GM21515 (cell line): Measurements from ENCODE around the gene CST9.

Experiments
- ATAC-seq: cut with Tn5 transposase; IDR thresholded peaks from one replicate; pipeline ENCODE4 v1.9.1; 2021; ENCODE audit not compliant: unreplicated experiment

The CST9 gene

DNA sequence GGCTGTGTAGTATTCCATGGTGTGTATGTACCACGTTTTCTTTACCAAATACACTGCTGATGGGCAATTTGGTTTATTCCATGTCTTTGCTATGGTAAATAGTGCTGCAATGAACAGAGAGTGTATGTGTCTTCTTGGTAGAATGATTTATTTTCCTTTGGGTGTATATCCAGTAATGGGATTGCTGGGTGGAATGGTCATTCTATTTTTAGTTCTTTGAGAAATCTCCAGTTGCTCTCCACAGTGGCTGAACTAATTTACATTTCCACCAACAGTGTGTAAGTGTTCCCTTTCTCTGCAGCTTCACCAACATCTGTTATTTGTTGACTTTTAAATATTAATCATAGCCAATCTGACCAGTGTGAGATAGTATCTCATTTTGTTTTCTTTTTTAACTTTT is 51.3 kb downstream of the CST9 start:
- no peak for ATAC-seq
